Measurements from ENCODE around the gene ARFGEF3.

DNA sequence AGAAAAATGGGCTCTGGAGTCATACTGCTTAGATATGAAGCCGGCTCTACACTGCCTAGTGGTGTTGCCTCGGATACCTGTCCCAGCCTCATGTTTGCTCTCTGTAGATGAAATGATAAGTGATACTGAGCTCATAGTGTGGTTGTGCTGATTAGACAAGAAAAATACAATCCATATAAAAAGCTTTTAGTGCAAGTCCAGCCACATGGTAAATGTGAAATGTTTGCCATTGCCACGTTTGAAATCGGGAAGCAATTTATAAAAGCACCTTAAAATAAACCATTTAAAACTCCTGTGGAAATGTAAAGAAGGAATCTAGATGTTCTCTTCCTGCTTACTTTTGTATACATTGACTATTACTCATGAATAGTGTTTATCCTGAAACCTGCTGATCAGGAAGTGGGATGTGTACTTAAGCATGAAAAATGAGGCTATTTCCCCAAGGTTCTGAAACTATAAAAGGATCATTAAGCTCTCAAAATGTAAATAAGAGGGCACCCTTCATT is 69.7 kb downstream of the ARFGEF3 start:
- TF ChIP-seq POLR2A (IDR thresholded peaks at IDR 0.05) = no peak
- TF ChIP-seq, protein P1, sequence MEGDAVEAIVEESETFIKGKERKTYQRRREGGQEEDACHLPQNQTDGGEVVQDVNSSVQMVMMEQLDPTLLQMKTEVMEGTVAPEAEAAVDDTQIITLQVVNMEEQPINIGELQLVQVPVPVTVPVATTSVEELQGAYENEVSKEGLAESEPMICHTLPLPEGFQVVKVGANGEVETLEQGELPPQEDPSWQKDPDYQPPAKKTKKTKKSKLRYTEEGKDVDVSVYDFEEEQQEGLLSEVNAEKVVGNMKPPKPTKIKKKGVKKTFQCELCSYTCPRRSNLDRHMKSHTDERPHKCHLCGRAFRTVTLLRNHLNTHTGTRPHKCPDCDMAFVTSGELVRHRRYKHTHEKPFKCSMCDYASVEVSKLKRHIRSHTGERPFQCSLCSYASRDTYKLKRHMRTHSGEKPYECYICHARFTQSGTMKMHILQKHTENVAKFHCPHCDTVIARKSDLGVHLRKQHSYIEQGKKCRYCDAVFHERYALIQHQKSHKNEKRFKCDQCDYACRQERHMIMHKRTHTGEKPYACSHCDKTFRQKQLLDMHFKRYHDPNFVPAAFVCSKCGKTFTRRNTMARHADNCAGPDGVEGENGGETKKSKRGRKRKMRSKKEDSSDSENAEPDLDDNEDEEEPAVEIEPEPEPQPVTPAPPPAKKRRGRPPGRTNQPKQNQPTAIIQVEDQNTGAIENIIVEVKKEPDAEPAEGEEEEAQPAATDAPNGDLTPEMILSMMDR (IDR thresholded peaks at IDR 0.05) = no peak

Measured in heart left ventricle (tissue), 13 donors.